ENCODE data around the gene MBP. TPM values are rescaled to one million over a fixed set of nuclear protein-coding genes. Genes with fewer than 3 reads are reported as not detected.
A peak's percentile ranks its signal among the peaks of the same experiment; 100 is the strongest.

MBP gene
- total and polyA plus RNA-seq, 2 donors from 2014 or later = 15.1 to 61.2 TPM

GRCh38 chr18:76977684-76978232 lies 154.8 kb downstream of the MBP start:
- Histone ChIP-seq H3K36me3 (ENCODE audit: control insufficient read depth in 2 of 3, insufficient read depth in 3 of 3, low read length in 3 of 3) (no peaks in the 10 kb centered on the region), H3K27me3 (ENCODE audit: control insufficient read depth, insufficient read depth, low read length) (no peaks in the 10 kb centered on the region), H3K4me1 (ENCODE audit: control insufficient read depth in 2 of 3, insufficient read depth in 2 of 3, low read depth in 1 of 3, low read length in 3 of 3) (peaks cover 4 to 5% (median 4%) of the 10 kb centered on the region in 3 donors), H3K4me3 (ENCODE audit: low read length in 3 of 3) (peak overlapping the region in 1 of 3 donors; percentile 3), H3K9me3 (ENCODE audit: control insufficient read depth in 2 of 3, insufficient read depth in 1 of 3, low read length in 3 of 3) (no peaks in the 10 kb centered on the region), H3K9ac (ENCODE audit: low read length in 3 of 3) (no peak overlapping the region), H3K27ac (ENCODE audit: low read depth in 2 of 2, low read length in 2 of 2) (no peak overlapping the region)
- no peak for FAIRE-seq
- no peak for TF ChIP-seq CTCF (IDR thresholded peaks at IDR 0.05; ENCODE audit: borderline replicate concordance, extremely low read depth, insufficient read depth)
- intact Hi-C loops (cut with DNase I) = no loop called here
- peak in 1 of 5 donors; percentile 14 for DNase-seq

- Histone ChIP-seq H3K36me3 (ENCODE audit: control insufficient read depth in 2 of 3, insufficient read depth in 3 of 3, low read length in 3 of 3) (no peaks in the 10 kb centered on the region), H3K9ac (ENCODE audit: low read length in 3 of 3) (no peak overlapping the region), H3K9me3 (ENCODE audit: control insufficient read depth in 2 of 3, insufficient read depth in 1 of 3, low read length in 3 of 3) (no peaks in the 10 kb centered on the region), H3K4me1 (ENCODE audit: control insufficient read depth in 2 of 3, insufficient read depth in 2 of 3, low read depth in 1 of 3, low read length in 3 of 3) (peaks cover 4% of the 10 kb centered on the region in 3 donors), H3K4me3 (ENCODE audit: low read length in 3 of 3) (peak overlapping the region in 1 of 3 donors; percentile 3), H3K27ac (ENCODE audit: low read depth in 2 of 2, low read length in 2 of 2) (no peak overlapping the region), H3K27me3 (ENCODE audit: control insufficient read depth, insufficient read depth, low read length) (no peaks in the 10 kb centered on the region)
- DNase-seq (peak in 2 of 5 donors; percentile 41 to 46), FAIRE-seq (no peak)
- intact Hi-C loops (cut with DNase I) = no loop called here
- no peak for TF ChIP-seq CTCF (IDR thresholded peaks at IDR 0.05; ENCODE audit: borderline replicate concordance, extremely low read depth, insufficient read depth)
Observed at GRCh38 chr18:76977108-76977621, 155.4 kb downstream of the MBP start.

- Histone ChIP-seq H3K4me1 (ENCODE audit: control insufficient read depth in 2 of 3, insufficient read depth in 2 of 3, low read depth in 1 of 3, low read length in 3 of 3) (peaks cover 3 to 4% (median 4%) of the 10 kb centered on the region in 3 donors), H3K4me3 (ENCODE audit: low read length in 3 of 3) (no peak overlapping the region), H3K27ac (ENCODE audit: low read depth in 2 of 2, low read length in 2 of 2) (no peak overlapping the region), H3K27me3 (ENCODE audit: control insufficient read depth, insufficient read depth, low read length) (no peaks in the 10 kb centered on the region), H3K36me3 (ENCODE audit: control insufficient read depth in 2 of 3, insufficient read depth in 3 of 3, low read length in 3 of 3) (no peaks in the 10 kb centered on the region), H3K9ac (ENCODE audit: low read length in 3 of 3) (no peak overlapping the region), H3K9me3 (ENCODE audit: control insufficient read depth in 2 of 3, insufficient read depth in 1 of 3, low read length in 3 of 3) (no peaks in the 10 kb centered on the region)
- no peak for TF ChIP-seq CTCF (IDR thresholded peaks at IDR 0.05; ENCODE audit: borderline replicate concordance, extremely low read depth, insufficient read depth)
- no peak for FAIRE-seq
- intact Hi-C loops (cut with DNase I) = no loop called here
- peak in 1 of 5 donors; percentile 16 for DNase-seq
Observed at GRCh38 chr18:76975577-76976110, 156.9 kb downstream of the MBP start.
